SK-N-SH (cell line): ENCODE measurements around the gene MID1. TPM values are rescaled to one million over a fixed set of nuclear protein-coding genes. Genes with fewer than 3 reads are reported as not detected.

ENCODE experiments used
- CTCF ChIA-PET: fragments of 300-600, 350-600 bp; formaldehyde crosslinking; extraction: SDS; loops from one replicate; lab custom pipeline; 2021; lab: Yijun Ruan, JAX
- POLR2A ChIA-PET: fragments of 350-600 bp; sonication (Branson Sonifier 250); formaldehyde crosslinking; extraction: SDS; loops from one replicate; lab custom pipeline; 2020; ENCODE audit warnings: antibody characterized with exemption, inconsistent platforms; lab: Yijun Ruan, JAX
- DNase-seq: peaks from one replicate; pipeline ENCODE4 v3.0.0; 2012
- H2AFZ ChIP-seq: fragments of 200-600 bp; sonication (generic); 2 replicates; pipeline ENCODE4 v1.8.1; 2016; ENCODE audit warnings: antibody characterized with exemption, mild to moderate bottlenecking, low read depth
- H3F3A ChIP-seq: fragments of 200-600 bp; sonication (generic); replicated peaks from 2 replicates; pipeline ENCODE3; 2016; ENCODE audit warnings: antibody characterized with exemption, mild to moderate bottlenecking; ENCODE audit not compliant: insufficient read depth
- H3K27ac ChIP-seq, 2 experiments: fragments of 200-500 bp in 1 of 2; fragments of 200-600 bp in 1 of 2; sonication (Bioruptor generic) in 1 of 2; sonication (generic), shearing (Covaris generic) in 1 of 2; 2 replicates each; pipeline versions ENCODE4 v1.5.1 to v1.6.1; 2014 to 2016; ENCODE audit warnings: low read depth in 2 of 2, inconsistent platforms in 1 of 2, low read length in 1 of 2, mild to moderate bottlenecking in 1 of 2, mixed read lengths in 1 of 2
- H3K27me3 ChIP-seq: fragments of 200-600 bp; sonication (generic), shearing (Covaris generic); 2 replicates; pipeline ENCODE4 v1.6.1; 2016; ENCODE audit warnings: mixed run types; ENCODE audit not compliant: insufficient read depth
- H3K36me3 ChIP-seq, 2 experiments: fragments of 200-500 bp in 1 of 2; fragments of 200-600 bp in 1 of 2; sonication (Bioruptor generic) in 1 of 2; sonication (generic) in 1 of 2; replicated peaks in 1 of 2; 2 replicates each; pipeline versions ENCODE3 to v1.5.1; 2014 to 2016; ENCODE audit warnings: low read length in 1 of 2, mild to moderate bottlenecking in 1 of 2; ENCODE audit not compliant: insufficient read depth in 2 of 2, control insufficient read depth in 1 of 2
- H3K4me1 ChIP-seq, 2 experiments: fragments of 200-500 bp in 1 of 2; fragments of 200-600 bp in 1 of 2; sonication (Bioruptor generic) in 1 of 2; sonication (generic), shearing (Covaris generic) in 1 of 2; 2 replicates each; pipeline versions ENCODE4 v1.5.1 to v1.6.1; 2014 to 2016; ENCODE audit warnings: low read depth in 1 of 2, low read length in 1 of 2, mixed run types in 1 of 2; ENCODE audit not compliant: insufficient read depth in 2 of 2, control insufficient read depth in 1 of 2
- H3K4me2 ChIP-seq: fragments of 200-600 bp; sonication (generic), shearing (Covaris generic); 2 replicates; pipeline ENCODE4 v1.6.1; 2017; ENCODE audit warnings: mixed run types
- H3K4me3 ChIP-seq, 2 experiments: fragments of 200-500 bp in 1 of 2; fragments of 200-600 bp in 1 of 2; sonication (Bioruptor generic) in 1 of 2; sonication (generic), shearing (Covaris generic) in 1 of 2; 2 replicates each; pipeline versions ENCODE4 v1.5.1 to v1.8.1; 2014 to 2016; ENCODE audit warnings: low read depth in 2 of 2, inconsistent platforms in 1 of 2, low read length in 1 of 2, mild to moderate bottlenecking in 1 of 2, mixed read lengths in 1 of 2, moderate library complexity in 1 of 2
- H3K79me2 ChIP-seq: fragments of 200-600 bp; sonication (generic); 2 replicates; pipeline ENCODE4 v1.8.1; 2017; ENCODE audit warnings: mild to moderate bottlenecking; ENCODE audit not compliant: insufficient read depth
- H3K9ac ChIP-seq: fragments of 200-600 bp; sonication (generic); 2 replicates; pipeline ENCODE4 v1.6.1; 2017; ENCODE audit warnings: mixed run types
- H3K9me2 ChIP-seq: fragments of 200-600 bp; sonication (generic); 2 replicates; pipeline ENCODE4 v1.6.1; 2017; ENCODE audit warnings: mixed run types
- H3K9me3 ChIP-seq: fragments of 200-600 bp; sonication (generic); 2 replicates; pipeline ENCODE4 v1.6.1; 2017; ENCODE audit warnings: mixed run types, mild to moderate bottlenecking, moderate library complexity
- H4K20me1 ChIP-seq: fragments of 200-600 bp; sonication (generic); 2 replicates; pipeline ENCODE4 v1.6.1; 2017; ENCODE audit warnings: mild to moderate bottlenecking, mixed run types; ENCODE audit not compliant: insufficient read depth
- EP300 ChIP-seq, 2 experiments: IDR thresholded peaks; 2 replicates each; pipeline versions ENCODE4 v1.4.0 to v1.6.1; 2012; ENCODE audit warnings: borderline replicate concordance in 1 of 2, low read depth in 1 of 2, low read length in 1 of 2
- EZH2phosphoT487 ChIP-seq: fragments of 200-600 bp; sonication (generic); IDR thresholded peaks from 2 replicates; pipeline ENCODE4 v1.6.1; 2017; ENCODE audit warnings: low read depth, mixed run types, mild to moderate bottlenecking, antibody characterized with exemption, moderate library complexity, borderline replicate concordance
- FOSL2 ChIP-seq: IDR thresholded peaks from 2 replicates; pipeline ENCODE4 v1.4.0; 2012; ENCODE audit warnings: low read depth, mild to moderate bottlenecking, moderate library complexity, borderline replicate concordance
- GABPA ChIP-seq: IDR thresholded peaks from 2 replicates; pipeline ENCODE4 v1.4.0; 2012; ENCODE audit warnings: low read depth, mild to moderate bottlenecking
- JUND ChIP-seq: IDR thresholded peaks from 2 replicates; pipeline ENCODE4 v1.4.0; 2012
- MEF2A ChIP-seq: IDR thresholded peaks from 2 replicates; pipeline ENCODE4 v1.4.0; 2012; ENCODE audit warnings: low read depth, borderline replicate concordance
- POLR2AphosphoS5 ChIP-seq: IDR thresholded peaks from 2 replicates; pipeline ENCODE4 v1.6.1; 2012; ENCODE audit warnings: low read depth, low read length
- RAD21 ChIP-seq: IDR thresholded peaks from 2 replicates; pipeline ENCODE4 v1.6.1; 2012; ENCODE audit warnings: mild to moderate bottlenecking, low read length
- TCF12 ChIP-seq: IDR thresholded peaks from 2 replicates; pipeline ENCODE4 v1.4.0; 2012
- YY1 ChIP-seq: IDR thresholded peaks from 2 replicates; pipeline ENCODE4 v1.4.0; 2012; ENCODE audit warnings: low read depth, mild to moderate bottlenecking
- WGBS: methylation state at CpG from one replicate; pipeline ENCODE4 v1.1.6; 2017; ENCODE audit warnings: low lambda C conversion rate; 5-methylcytosine and 5-hydroxymethylcytosine counted together
- polyA plus RNA-seq, 3 experiments: library from polyadenylated mRNA; depleted of rRNA; stranded (reverse); fragments of >200 nt; gene quantifications; 2 replicates each; pipeline ENCODE4 v1.2.3, GENCODE V29; 2012
- small RNA-seq, 7 experiments: library from RNA; depleted of rRNA; stranded (forward); fragments of <200 nt; gene quantifications; one replicate each; pipeline ENCODE3, GENCODE V24; 2012
- TF ChIP-seq, protein P1 (sequence below): IDR thresholded peaks from 2 replicates; pipeline ENCODE4 v1.6.1; 2012; ENCODE audit warnings: mild to moderate bottlenecking, low read depth, low read length, moderate library complexity
- TF ChIP-seq, protein P2 (sequence below): fragments of 200-600 bp; sonication (generic); IDR thresholded peaks from 2 replicates; pipeline ENCODE4 v1.6.1; 2017; ENCODE audit warnings: antibody characterized with exemption, mild to moderate bottlenecking, moderate library complexity
- TF ChIP-seq, protein P3 (sequence below): IDR thresholded peaks from 2 replicates; pipeline ENCODE4 v1.4.0; 2012; ENCODE audit warnings: low read depth

Gene MID1
- polyA plus RNA-seq, 1 of the 3 experiments (the other 2 are of a cell fraction) = 10.4 TPM

DNA sequence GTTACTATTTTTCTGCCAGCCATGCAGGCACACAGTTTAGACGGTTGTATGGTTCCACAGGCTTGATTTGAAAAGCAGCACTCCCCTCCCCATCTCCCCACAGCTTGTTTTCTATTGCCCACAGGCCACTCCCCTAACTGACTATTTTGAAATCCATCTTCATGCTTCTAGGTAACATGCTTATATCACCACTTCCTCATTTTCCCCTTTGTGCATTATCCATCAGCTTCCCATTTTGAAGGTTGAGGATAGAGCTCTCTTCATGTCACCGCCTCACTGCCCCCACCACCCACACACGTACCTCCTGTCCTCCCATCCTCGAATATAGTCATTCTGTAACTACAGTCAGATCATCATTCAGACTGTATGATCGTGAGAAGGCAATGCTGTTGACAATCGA is 224.7 kb downstream of the MID1 start:
- H3K9me3 ChIP-seq = no peaks in the 10 kb centered on the region
- TF ChIP-seq, protein P1, sequence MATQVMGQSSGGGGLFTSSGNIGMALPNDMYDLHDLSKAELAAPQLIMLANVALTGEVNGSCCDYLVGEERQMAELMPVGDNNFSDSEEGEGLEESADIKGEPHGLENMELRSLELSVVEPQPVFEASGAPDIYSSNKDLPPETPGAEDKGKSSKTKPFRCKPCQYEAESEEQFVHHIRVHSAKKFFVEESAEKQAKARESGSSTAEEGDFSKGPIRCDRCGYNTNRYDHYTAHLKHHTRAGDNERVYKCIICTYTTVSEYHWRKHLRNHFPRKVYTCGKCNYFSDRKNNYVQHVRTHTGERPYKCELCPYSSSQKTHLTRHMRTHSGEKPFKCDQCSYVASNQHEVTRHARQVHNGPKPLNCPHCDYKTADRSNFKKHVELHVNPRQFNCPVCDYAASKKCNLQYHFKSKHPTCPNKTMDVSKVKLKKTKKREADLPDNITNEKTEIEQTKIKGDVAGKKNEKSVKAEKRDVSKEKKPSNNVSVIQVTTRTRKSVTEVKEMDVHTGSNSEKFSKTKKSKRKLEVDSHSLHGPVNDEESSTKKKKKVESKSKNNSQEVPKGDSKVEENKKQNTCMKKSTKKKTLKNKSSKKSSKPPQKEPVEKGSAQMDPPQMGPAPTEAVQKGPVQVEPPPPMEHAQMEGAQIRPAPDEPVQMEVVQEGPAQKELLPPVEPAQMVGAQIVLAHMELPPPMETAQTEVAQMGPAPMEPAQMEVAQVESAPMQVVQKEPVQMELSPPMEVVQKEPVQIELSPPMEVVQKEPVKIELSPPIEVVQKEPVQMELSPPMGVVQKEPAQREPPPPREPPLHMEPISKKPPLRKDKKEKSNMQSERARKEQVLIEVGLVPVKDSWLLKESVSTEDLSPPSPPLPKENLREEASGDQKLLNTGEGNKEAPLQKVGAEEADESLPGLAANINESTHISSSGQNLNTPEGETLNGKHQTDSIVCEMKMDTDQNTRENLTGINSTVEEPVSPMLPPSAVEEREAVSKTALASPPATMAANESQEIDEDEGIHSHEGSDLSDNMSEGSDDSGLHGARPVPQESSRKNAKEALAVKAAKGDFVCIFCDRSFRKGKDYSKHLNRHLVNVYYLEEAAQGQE = no peak
- TF ChIP-seq POLR2AphosphoS5 (no peak), JUND (no peak), GABPA (no peak), MEF2A (no peak), FOSL2 (no peak), YY1 (no peak), TCF12 (no peak), RAD21 (no peak), EZH2phosphoT487 (no peak), EP300 (IDR thresholded peaks at IDR 0.05; ENCODE audit: borderline replicate concordance in 1 of 2, low read depth in 1 of 2, low read length in 1 of 2) (no peak)
- TF ChIP-seq, protein P2, sequence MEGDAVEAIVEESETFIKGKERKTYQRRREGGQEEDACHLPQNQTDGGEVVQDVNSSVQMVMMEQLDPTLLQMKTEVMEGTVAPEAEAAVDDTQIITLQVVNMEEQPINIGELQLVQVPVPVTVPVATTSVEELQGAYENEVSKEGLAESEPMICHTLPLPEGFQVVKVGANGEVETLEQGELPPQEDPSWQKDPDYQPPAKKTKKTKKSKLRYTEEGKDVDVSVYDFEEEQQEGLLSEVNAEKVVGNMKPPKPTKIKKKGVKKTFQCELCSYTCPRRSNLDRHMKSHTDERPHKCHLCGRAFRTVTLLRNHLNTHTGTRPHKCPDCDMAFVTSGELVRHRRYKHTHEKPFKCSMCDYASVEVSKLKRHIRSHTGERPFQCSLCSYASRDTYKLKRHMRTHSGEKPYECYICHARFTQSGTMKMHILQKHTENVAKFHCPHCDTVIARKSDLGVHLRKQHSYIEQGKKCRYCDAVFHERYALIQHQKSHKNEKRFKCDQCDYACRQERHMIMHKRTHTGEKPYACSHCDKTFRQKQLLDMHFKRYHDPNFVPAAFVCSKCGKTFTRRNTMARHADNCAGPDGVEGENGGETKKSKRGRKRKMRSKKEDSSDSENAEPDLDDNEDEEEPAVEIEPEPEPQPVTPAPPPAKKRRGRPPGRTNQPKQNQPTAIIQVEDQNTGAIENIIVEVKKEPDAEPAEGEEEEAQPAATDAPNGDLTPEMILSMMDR = no peak
- TF ChIP-seq, protein P3, sequence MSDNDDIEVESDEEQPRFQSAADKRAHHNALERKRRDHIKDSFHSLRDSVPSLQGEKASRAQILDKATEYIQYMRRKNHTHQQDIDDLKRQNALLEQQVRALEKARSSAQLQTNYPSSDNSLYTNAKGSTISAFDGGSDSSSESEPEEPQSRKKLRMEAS = no peak
- no peak overlapping the region for H2AFZ ChIP-seq
- H3K27me3 ChIP-seq = no peaks in the 10 kb centered on the region; the same call in 1 of the 2 replicates
- no peaks in the 10 kb centered on the region for H3F3A ChIP-seq
- H3K27ac ChIP-seq = no peak overlapping the region
- H4K20me1 ChIP-seq = no peaks in the 10 kb centered on the region
- no peak overlapping the region for H3K9ac ChIP-seq
- no peaks in the 10 kb centered on the region for H3K36me3 ChIP-seq
- no peak overlapping the region for H3K4me2 ChIP-seq
- H3K4me1 ChIP-seq = no peaks in the 10 kb centered on the region
- no peaks in the 10 kb centered on the region for H3K9me2 ChIP-seq
- no peaks in the 10 kb centered on the region for H3K79me2 ChIP-seq
- CTCF ChIA-PET = no interaction called here
- no peak for DNase-seq
- POLR2A ChIA-PET = no interaction called here
- WGBS = 55% methylated on average over 6 of the region's 6 CpGs
- no peak overlapping the region for H3K4me3 ChIP-seq

Small RNA genes lying within 50 kb of the gene (small RNA-seq; reads per million reads assigned to genes)
- gene RNU6-800P = 0 reads per million in 7 experiments
